ENCODE measurements around the gene GPC6.

GRCh38 chr13:93289842-93290241 lies 63.2 kb downstream of the GPC6 start:
- TF ChIP-seq CTCF (IDR thresholded peaks at IDR 0.05) (no peak), POLR2AphosphoS5 (IDR thresholded peaks at IDR 0.05) (no peak), POLR2A (IDR thresholded peaks at IDR 0.05) (no peak), EP300 (IDR thresholded peaks at IDR 0.05) (no peak)

Measured in suprapubic skin (tissue), 4 donors.